MM.1S (cell line): Measurements from ENCODE around the gene SLC11A2.

Experiments used
- EZH2phosphoT487 ChIP-seq: fragments of 300-600 bp; sonication (generic); IDR thresholded peaks from 2 replicates; pipeline ENCODE4 v1.6.1; 2018; ENCODE audit warnings: antibody characterized with exemption, low read length
- TF ChIP-seq, protein P1 (sequence below): fragments of 300-600 bp; sonication (generic); IDR thresholded peaks from 2 replicates; pipeline ENCODE4 v1.5.1; 2016; ENCODE audit warnings: antibody characterized with exemption, low read length, mixed read lengths

DNA sequence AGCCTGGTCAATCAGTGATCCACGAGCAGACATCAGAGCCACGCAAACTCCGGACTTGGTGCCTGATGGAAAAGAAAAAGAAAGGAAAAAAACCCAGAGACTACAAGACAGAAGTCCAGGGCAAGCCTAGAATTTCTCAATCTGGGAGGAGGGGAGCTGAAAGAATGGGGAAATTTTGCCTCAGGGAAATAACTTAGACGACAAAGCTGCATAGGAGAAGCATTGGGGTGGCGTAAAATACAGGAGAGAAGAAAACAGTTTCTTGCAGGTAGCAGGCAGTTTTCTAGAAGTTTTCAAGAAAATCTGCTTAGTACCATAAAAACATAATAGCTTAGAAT lies 2.6 kb upstream of the SLC11A2 start:
- TF ChIP-seq, protein P1, sequence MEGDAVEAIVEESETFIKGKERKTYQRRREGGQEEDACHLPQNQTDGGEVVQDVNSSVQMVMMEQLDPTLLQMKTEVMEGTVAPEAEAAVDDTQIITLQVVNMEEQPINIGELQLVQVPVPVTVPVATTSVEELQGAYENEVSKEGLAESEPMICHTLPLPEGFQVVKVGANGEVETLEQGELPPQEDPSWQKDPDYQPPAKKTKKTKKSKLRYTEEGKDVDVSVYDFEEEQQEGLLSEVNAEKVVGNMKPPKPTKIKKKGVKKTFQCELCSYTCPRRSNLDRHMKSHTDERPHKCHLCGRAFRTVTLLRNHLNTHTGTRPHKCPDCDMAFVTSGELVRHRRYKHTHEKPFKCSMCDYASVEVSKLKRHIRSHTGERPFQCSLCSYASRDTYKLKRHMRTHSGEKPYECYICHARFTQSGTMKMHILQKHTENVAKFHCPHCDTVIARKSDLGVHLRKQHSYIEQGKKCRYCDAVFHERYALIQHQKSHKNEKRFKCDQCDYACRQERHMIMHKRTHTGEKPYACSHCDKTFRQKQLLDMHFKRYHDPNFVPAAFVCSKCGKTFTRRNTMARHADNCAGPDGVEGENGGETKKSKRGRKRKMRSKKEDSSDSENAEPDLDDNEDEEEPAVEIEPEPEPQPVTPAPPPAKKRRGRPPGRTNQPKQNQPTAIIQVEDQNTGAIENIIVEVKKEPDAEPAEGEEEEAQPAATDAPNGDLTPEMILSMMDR = no peak
- no peak for TF ChIP-seq EZH2phosphoT487
